Fibroblast of lung (primary cell): ENCODE results near the gene ANKRD30B.

Source experiments
- CTCF ChIP-seq, 2 donors: IDR thresholded peaks in 1 of 2; conservative IDR thresholded peaks in 1 of 2; 1 replicate in 1 of 2; 2 replicates in 1 of 2; pipeline ENCODE4 v1.5.1; 2011 to 2012; ENCODE audit warnings: low read length in 2 of 2, control low read depth in 1 of 2, inconsistent platforms in 1 of 2, low read depth in 1 of 2, mild to moderate bottlenecking in 1 of 2
- EZH2 ChIP-seq: IDR thresholded peaks from 2 replicates; pipeline ENCODE4 v1.5.1; 2012; ENCODE audit warnings: low read length, control low read depth, mild to moderate bottlenecking; ENCODE audit errors: missing control alignments

- TF ChIP-seq CTCF (conservative IDR thresholded peaks at IDR 0.05 in 1 of 2, IDR thresholded peaks at IDR 0.05 in 1 of 2; ENCODE audit: low read depth in 1 of 2, low read length in 2 of 2) (no peak), EZH2 (no peak)
Measured at GRCh38 chr18:14748496-14748895, 524 bp downstream of the ANKRD30B start.
